BLaER1 treated with 17β-estradiol and CSF1 and Interleukin-3, amounts not matched to agents 10 nM and 100 nM (cell line): ENCODE measurements around the gene MRPL42.

Experiments used
- H3K27ac ChIP-seq, 11 experiments: shearing (Covaris generic); formaldehyde crosslinking; 2 replicates each; pipeline ENCODE4 v1.8.1; 2022
- H3K27me3 ChIP-seq, 11 experiments: shearing (Covaris generic); formaldehyde crosslinking; 2 replicates each; pipeline ENCODE4 v1.8.1; 2022
- H3K36me3 ChIP-seq, 11 experiments: shearing (Covaris generic); formaldehyde crosslinking; 2 replicates each; pipeline ENCODE4 v1.8.1; 2022
- H3K4me1 ChIP-seq, 10 experiments: shearing (Covaris generic); formaldehyde crosslinking; 2 replicates each; pipeline ENCODE4 v1.8.1; 2022
- H3K4me2 ChIP-seq, 11 experiments: shearing (Covaris generic); formaldehyde crosslinking; 2 replicates each; pipeline ENCODE4 v1.8.1; 2022
- H3K4me3 ChIP-seq, 10 experiments: shearing (Covaris generic); formaldehyde crosslinking; 2 replicates each; pipeline ENCODE4 v1.8.1; 2022
- H3K9ac ChIP-seq, 11 experiments: shearing (Covaris generic); formaldehyde crosslinking; 2 replicates each; pipeline ENCODE4 v1.8.1; 2022
- H3K9me3 ChIP-seq, 11 experiments: shearing (Covaris generic); formaldehyde crosslinking; replicated peaks in 1 of 11; 2 replicates each; pipeline ENCODE4 v1.8.1; 2022
- H4K20me1 ChIP-seq, 11 experiments: shearing (Covaris generic); formaldehyde crosslinking; 2 replicates each; pipeline ENCODE4 v1.8.1; 2022
- Cebpa-rat ChIP-seq, 11 experiments: shearing (Covaris generic); IDR thresholded peaks; 2 replicates each; pipeline ENCODE4 v1.8.1; 2022

MRPL42 gene

DNA sequence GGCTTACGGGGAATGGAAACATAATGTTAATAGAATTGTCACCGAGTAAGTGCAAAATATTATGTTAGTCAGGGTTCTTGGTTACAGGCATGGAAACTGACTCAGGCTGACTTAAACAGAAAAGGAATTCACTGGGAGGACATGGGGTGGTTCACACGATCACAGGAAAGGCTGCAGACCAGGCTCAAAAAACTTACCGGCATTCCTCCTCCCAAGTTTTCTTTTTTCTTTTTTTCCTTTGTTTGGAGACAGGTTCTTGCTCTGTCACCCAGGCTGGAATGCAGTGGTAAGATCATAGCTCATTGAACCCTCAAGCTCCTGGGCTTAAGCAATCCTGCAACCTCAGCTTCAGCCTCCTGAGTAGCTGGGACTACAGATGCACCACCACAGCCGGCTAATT lies 13.7 kb upstream of the MRPL42 start:
- H3K4me3 ChIP-seq: no peak overlapping the region
- no peak overlapping the region for H3K4me2 ChIP-seq
- H3K27ac ChIP-seq: no peak overlapping the region

DNA sequence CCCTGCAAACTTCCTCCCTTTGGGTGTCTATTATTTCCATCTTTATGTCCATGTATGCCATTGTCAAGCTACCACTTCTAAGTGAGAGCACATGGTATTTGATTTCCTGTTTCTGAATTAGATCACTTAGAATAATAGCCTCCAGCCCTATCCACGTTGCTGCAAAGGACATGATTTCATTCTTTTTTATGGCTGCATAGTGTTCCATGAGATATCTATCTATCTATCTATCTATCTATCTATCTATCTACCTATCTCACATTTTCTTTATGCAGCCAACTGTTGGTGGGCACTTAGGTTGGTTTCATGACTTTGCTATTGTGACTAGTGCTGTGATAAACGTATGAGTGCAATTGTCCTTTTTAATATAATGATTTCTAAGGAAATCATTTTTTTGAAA lies 11.2 kb upstream of the MRPL42 start:
- Histone ChIP-seq H3K27me3 (no peaks in the 10 kb centered on the region), H3K4me3 (no peak overlapping the region), H3K27ac (no peak overlapping the region), H3K9me3 (peaks cover 3 to 15% (median 5%) of the 10 kb centered on the region in 11 experiments; a peak in 14 of 22 replicates), H3K36me3 (no peaks in the 10 kb centered on the region), H3K4me2 (no peak overlapping the region), H3K9ac (no peak overlapping the region), H4K20me1 (no peaks in the 10 kb centered on the region), H3K4me1 (peaks cover 0 to 16% (median 4%) of the 10 kb centered on the region in 10 experiments; a peak in 9 of 20 replicates)
- no peak for TF ChIP-seq Cebpa-rat (IDR thresholded peaks at IDR 0.05)

More for the DNA sequence above, 13.7 kb upstream of the MRPL42 start:
- no peak for TF ChIP-seq Cebpa-rat (IDR thresholded peaks at IDR 0.05)
- H3K9me3 ChIP-seq: peaks cover 5 to 21% (median 9%) of the 10 kb centered on the region in 11 experiments; a peak in 14 of 22 replicates
- no peaks in the 10 kb centered on the region for H4K20me1 ChIP-seq
- no peak overlapping the region for H3K9ac ChIP-seq
- H3K36me3 ChIP-seq: no peaks in the 10 kb centered on the region
- no peaks in the 10 kb centered on the region for H3K27me3 ChIP-seq
- peaks cover 4 to 16% (median 14%) of the 10 kb centered on the region in 10 experiments for H3K4me1 ChIP-seq

DNA sequence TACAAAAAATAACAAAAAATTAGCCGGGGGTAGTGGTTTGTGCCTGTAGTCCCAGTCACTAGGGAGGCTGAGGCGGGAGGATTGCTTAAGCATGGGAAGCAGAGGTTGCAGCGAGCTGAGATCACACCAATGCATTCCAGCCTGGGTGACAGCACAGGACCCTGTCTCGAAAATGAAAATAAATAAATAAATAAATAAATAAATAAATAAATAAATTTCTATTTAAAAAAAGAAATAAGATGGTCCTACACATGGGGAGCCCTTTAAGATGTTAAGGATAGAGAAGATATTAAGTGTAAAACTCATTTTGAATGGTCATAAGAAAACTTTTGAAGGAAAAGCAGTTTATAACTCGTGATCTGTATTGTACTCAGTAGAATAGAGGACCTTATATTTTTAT lies 8.2 kb upstream of the MRPL42 start:
- TF ChIP-seq Cebpa-rat (IDR thresholded peaks at IDR 0.05): no peak
- Histone ChIP-seq H3K9ac (no peak overlapping the region), H3K4me2 (no peak overlapping the region), H3K9me3 (no peaks in the 10 kb centered on the region), H3K4me3 (no peak overlapping the region), H3K36me3 (no peaks in the 10 kb centered on the region), H3K27ac (no peak overlapping the region), H3K27me3 (no peaks in the 10 kb centered on the region), H4K20me1 (no peaks in the 10 kb centered on the region), H3K4me1 (peaks cover 0 to 16% (median 4%) of the 10 kb centered on the region in 10 experiments; a peak in 9 of 20 replicates)

DNA sequence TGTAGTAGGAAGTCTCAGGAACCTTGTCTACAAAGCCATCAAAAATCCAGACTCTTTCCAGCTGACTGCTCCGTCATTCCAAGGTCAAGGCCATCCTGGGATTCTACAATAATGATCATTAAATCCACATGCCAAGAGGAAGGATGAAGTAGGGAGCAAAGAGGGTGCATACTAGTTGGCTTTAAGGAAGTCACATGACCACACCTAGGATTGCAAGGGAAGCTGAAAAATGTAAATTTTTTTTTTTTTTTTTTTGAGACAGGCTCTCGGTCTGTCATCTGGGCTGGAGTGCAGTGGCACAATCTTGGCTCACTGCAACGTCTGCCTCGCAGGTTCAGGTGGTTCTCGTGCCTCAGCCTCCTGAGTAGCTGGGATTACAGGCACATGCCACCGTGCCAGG lies 7.3 kb upstream of the MRPL42 start:
- Histone ChIP-seq H3K36me3 (no peaks in the 10 kb centered on the region), H3K27me3 (no peaks in the 10 kb centered on the region), H3K4me1 (peaks cover 0 to 16% (median 4%) of the 10 kb centered on the region in 10 experiments; a peak in 9 of 20 replicates), H3K4me2 (peak overlapping the region in 3 of 11 experiments; percentile 13 to 49 (median 42); a peak in 3 of 22 replicates), H4K20me1 (no peaks in the 10 kb centered on the region), H3K9me3 (no peaks in the 10 kb centered on the region), H3K27ac (no peak overlapping the region), H3K4me3 (no peak overlapping the region), H3K9ac (no peak overlapping the region)
- no peak for TF ChIP-seq Cebpa-rat (IDR thresholded peaks at IDR 0.05)

DNA sequence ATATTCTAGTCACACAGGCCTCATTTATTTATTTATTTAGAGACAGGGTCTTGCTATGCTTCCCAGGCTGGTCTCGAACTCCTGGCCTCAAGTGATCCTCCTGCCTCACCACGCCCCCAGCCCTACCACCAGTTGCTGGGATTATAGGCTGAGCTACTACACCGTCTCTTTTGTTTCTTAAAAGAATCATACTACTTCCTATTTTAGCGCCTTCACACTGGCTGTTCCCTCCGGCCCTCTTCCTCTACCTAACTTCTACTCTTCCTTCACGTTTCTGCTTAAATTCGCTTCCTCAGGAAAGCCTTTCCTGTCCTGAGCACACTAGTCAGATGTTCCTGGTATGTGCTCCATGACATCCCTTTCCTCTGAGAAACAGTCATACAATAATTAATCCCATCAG lies 6.4 kb upstream of the MRPL42 start:
- H3K27me3 ChIP-seq: no peaks in the 10 kb centered on the region
- H3K9ac ChIP-seq: no peak overlapping the region
- no peak overlapping the region for H3K4me3 ChIP-seq
- H3K36me3 ChIP-seq: no peaks in the 10 kb centered on the region
- no peak overlapping the region for H3K27ac ChIP-seq
- H4K20me1 ChIP-seq: no peaks in the 10 kb centered on the region
- H3K4me2 ChIP-seq: peak overlapping the region in 6 of 11 experiments; percentile 4 to 49 (median 36); a peak in 8 of 22 replicates
- H3K4me1 ChIP-seq: peaks cover 0 to 16% (median 4%) of the 10 kb centered on the region in 10 experiments; a peak in 9 of 20 replicates
- no peak for TF ChIP-seq Cebpa-rat (IDR thresholded peaks at IDR 0.05)
- no peaks in the 10 kb centered on the region for H3K9me3 ChIP-seq

DNA sequence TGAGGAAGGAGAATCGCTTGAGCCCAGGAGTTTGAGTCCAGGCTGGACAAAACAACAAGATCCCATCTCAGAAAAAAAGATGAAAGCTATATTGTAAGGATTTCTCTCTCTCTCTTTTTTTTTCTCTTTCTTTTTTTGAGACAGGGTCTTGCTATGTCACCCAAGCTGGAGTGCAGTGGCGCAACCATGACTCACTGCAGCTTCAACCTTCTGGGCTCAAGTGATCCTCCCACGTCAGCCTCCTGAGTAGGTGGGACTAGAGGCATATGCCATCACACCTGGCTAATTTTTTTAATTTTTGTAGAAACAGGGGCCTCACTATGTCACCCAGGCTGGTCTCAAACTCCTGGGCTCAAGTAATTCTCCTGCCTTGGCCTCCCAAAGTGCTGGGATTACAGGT lies 5.8 kb upstream of the MRPL42 start:
- TF ChIP-seq Cebpa-rat (IDR thresholded peaks at IDR 0.05): no peak

DNA sequence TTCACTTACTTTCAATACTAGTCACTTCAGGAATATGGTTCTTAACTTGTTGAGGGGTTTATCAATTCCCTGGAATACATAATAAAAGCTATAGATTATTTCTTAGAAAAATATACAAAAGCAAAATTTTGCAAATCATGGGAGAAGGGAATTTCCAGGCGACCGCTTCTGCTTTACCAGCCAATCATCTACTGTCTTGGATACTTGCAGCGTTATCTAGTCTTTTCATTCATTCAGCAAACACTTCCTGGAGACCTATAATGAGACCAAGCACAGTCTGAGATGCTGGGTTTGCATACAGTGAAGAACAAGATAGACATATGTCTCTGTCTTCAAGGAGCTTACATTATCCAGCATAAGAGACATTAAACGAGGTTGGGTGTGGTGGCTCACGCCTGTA lies 1.5 kb upstream of the MRPL42 start:
- no peaks in the 10 kb centered on the region for H3K9me3 ChIP-seq
- peaks cover 6 to 19% (median 17%) of the 10 kb centered on the region in 11 experiments; a peak in 21 of 22 replicates for H3K36me3 ChIP-seq
- no peak overlapping the region for H3K27ac ChIP-seq
- TF ChIP-seq Cebpa-rat (IDR thresholded peaks at IDR 0.05): no peak
- H3K9ac ChIP-seq: no peak overlapping the region
- peaks cover 0 to 16% (median 0%) of the 10 kb centered on the region in 11 experiments; a peak in 3 of 22 replicates for H4K20me1 ChIP-seq
- H3K4me3 ChIP-seq: no peak overlapping the region
- H3K4me1 ChIP-seq: peaks cover 18 to 28% (median 23%) of the 10 kb centered on the region in 10 experiments
- no peaks in the 10 kb centered on the region for H3K27me3 ChIP-seq
- H3K4me2 ChIP-seq: no peak overlapping the region

More for the DNA sequence above, 5.8 kb upstream of the MRPL42 start:
- no peaks in the 10 kb centered on the region for H3K9me3 ChIP-seq
- H3K4me3 ChIP-seq: no peak overlapping the region
- no peaks in the 10 kb centered on the region for H4K20me1 ChIP-seq
- peaks cover 0 to 16% (median 4%) of the 10 kb centered on the region in 10 experiments; a peak in 9 of 20 replicates for H3K4me1 ChIP-seq
- H3K36me3 ChIP-seq: no peaks in the 10 kb centered on the region
- H3K27ac ChIP-seq: no peak overlapping the region
- no peak overlapping the region for H3K9ac ChIP-seq
- no peaks in the 10 kb centered on the region for H3K27me3 ChIP-seq
- H3K4me2 ChIP-seq: no peak overlapping the region

DNA sequence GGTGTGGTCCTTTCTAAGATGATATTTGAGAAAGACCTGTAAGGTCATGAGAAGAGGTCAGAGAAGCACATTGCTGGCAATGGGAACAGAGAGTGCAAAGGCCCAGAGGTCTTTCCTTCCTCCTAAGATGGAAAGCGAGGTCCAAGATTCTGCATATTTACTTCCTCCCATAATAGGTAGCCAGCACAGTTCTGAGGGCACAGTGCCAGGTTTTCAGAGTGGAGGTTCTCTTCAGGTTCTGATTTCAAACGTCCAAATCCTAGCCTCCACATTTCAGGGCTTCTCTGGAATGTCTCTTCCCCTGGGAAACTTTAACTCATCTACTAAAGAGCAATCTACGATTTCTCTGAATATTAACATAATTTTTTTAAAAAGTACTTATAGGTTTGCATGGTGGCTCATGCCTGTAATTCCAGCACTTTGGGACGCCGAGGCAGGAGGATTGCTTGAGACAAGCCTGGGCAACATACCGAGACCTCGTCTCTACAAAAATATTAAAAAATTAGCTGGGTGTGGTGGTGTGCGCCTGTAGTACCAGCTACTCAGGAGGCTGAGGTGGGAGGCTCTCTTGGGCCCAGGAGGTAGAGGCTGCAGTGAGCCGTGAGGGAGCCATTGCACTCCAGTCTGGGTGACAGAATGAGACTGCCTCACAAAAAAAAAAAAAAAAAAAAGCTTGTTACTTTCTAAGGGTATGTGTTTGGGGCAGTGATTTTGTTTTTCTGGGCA lies 526 bp upstream of the MRPL42 start:
- peaks cover 0 to 22% (median 0%) of the 10 kb centered on the region in 11 experiments; a peak in 5 of 22 replicates for H4K20me1 ChIP-seq
- TF ChIP-seq Cebpa-rat (IDR thresholded peaks at IDR 0.05): no peak
- H3K4me2 ChIP-seq: peak overlapping the region in 5 of 11 experiments; percentile 21 to 93 (median 82); a peak in 4 of 22 replicates
- peak overlapping the region in 9 of 10 experiments; percentile 64 to 81 (median 75); a peak in 13 of 20 replicates for H3K4me3 ChIP-seq
- peaks cover 18 to 26% (median 22%) of the 10 kb centered on the region in 10 experiments for H3K4me1 ChIP-seq
- peak overlapping the region in 8 of 11 experiments; percentile 88 to 96 (median 92); a peak in 9 of 22 replicates for H3K27ac ChIP-seq
- H3K9ac ChIP-seq: peak overlapping the region in 7 of 11 experiments; percentile 84 to 91 (median 87); a peak in 7 of 22 replicates
- H3K27me3 ChIP-seq: no peaks in the 10 kb centered on the region
- peaks cover 16 to 29% (median 26%) of the 10 kb centered on the region in 11 experiments for H3K36me3 ChIP-seq
- no peaks in the 10 kb centered on the region for H3K9me3 ChIP-seq

DNA sequence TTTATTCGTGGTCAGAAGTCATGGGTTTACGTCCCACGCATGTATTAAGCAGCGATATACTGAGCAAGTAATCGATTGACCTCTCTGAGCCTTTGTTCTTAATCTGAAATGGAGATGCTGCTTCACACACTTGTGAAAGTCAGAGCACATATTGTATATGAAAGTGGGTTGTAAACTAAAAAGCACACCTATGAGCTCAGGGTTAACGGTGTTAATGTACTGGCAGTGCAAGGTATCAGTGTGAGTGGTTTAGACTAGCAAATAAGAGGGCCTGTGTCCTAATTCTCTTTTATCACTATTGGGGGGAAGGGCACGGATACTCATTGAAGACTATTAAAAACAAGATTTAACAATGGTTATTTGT lies 676 bp downstream of the MRPL42 start:
- Histone ChIP-seq H3K4me2 (peak overlapping the region; percentile 79 to 93 (median 87)), H3K27me3 (no peaks in the 10 kb centered on the region), H3K4me1 (peaks cover 18 to 34% (median 22%) of the 10 kb centered on the region in 10 experiments), H3K9me3 (no peaks in the 10 kb centered on the region), H3K36me3 (peaks cover 17 to 40% (median 38%) of the 10 kb centered on the region in 11 experiments), H3K9ac (peak overlapping the region; percentile 84 to 93 (median 87)), H3K4me3 (peak overlapping the region; percentile 64 to 81 (median 74)), H4K20me1 (peaks cover 0 to 22% (median 0%) of the 10 kb centered on the region in 11 experiments; a peak in 5 of 22 replicates), H3K27ac (peak overlapping the region; percentile 77 to 96 (median 89))
- no peak for TF ChIP-seq Cebpa-rat (IDR thresholded peaks at IDR 0.05)
